ENCODE results near the gene SULT4A1.

DNA sequence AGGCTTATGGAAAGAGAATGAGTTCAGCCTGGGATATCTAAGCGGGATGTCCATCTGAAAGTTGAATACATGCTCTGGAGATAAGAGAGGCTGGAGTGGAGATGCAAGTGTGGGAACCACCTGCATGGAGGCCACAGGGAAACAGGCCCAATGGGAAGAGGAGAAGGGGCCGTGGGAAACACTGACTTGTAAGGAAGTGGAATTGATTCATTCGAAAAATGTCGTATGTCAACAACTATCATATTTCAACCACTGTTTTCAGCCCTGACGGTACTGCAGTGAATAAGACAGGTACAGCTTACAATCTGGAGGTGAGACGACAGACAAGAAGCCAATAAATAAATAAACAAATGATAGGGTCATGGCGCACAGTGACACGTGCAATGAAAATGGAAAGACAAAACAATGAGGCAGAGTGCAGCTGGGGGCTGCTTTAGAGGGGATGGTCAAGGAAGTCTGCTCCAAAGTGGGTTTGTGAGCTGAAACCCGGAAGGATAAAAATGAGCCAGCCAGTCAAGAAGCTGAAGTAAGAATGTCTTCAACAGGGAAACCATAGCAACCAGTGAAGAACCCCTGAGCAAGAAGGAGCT lies 86.1 kb downstream of the SULT4A1 start:
- TF ChIP-seq EZH2 (IDR thresholded peaks at IDR 0.05) (no peak), POLR2AphosphoS5 (IDR thresholded peaks at IDR 0.05; ENCODE audit: borderline replicate concordance, low read depth, low read length) (no peak)

Data from SK-N-MC (cell line).